Measurements from ENCODE around the gene SGO2.
"Not testable (repeated sequence)": the region's sequence is repeated elsewhere in the genome, so short reads cannot be mapped to it uniquely, and the experiment has no call there.

SGO2 gene

GRCh38 chr2:200595913-200596312 lies 69.9 kb downstream of the SGO2 start:
- DNase-seq: no peak

- DNase-seq: no peak
Observed at GRCh38 chr2:200596774-200597570, 71.0 kb downstream of the SGO2 start.

GRCh38 chr2:200599206-200599605 lies 73.2 kb downstream of the SGO2 start:
- DNase-seq: no peak

GRCh38 chr2:200600549-200601225 lies 74.7 kb downstream of the SGO2 start:
- no peak for DNase-seq

- DNase-seq: no peak
Observed at GRCh38 chr2:200602584-200602983, 76.6 kb downstream of the SGO2 start.

DNA sequence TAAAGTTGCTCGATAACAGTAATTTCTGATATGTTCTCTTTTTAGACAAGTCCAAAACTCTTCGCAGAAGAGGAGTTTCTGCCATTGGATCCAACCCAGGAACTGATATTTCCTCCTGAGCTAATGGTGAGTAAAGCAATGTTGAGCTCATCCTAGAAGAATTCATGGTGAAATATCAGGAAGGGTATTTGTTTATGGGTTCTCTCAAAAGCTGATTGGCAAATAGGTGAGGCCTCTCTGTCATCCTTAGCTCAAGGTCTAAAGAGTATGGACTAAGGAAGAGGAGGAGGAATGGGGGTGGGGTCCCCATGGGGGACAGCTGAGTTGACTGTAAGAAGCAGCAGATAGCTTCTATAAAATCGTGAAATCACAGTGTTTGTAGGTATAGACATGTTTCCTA lies 78.0 kb downstream of the SGO2 start:
- no peak for DNase-seq

DNA sequence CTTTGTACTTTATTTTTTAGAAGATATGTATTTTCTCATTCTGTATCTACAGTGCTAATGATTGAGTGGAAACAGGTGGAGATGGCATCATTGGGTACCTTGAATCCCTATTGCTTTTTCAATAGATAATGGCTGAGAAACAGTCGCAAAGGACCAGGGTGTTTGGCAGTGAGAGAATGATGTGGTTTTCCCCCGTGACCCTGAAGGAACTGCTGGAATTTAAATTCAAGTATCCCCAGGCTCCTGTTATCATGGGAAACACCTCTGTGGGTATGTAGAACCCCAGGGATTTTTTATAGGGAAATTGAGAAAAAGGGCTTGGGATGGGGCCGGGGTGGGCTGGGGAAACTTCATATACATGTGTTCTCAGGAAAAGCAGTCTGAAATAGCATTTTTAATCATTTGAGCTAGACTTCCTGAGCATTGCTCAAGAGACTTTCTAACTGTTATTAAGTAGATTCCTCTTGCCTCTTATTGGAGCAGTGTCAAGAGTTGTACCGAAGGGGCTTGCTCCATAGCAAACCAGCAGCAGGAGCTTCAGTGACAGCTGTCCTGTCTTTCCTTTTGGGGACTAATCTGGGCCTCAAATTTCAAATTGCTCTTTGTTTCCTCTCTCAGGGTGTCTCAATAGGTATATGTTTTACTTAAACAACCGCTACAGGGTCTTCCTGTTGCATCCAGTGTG lies 78.7 kb downstream of the SGO2 start:
- DNase-seq: no peak

- no peak for DNase-seq
Observed at GRCh38 chr2:200608341-200609027, 82.5 kb downstream of the SGO2 start.

DNA sequence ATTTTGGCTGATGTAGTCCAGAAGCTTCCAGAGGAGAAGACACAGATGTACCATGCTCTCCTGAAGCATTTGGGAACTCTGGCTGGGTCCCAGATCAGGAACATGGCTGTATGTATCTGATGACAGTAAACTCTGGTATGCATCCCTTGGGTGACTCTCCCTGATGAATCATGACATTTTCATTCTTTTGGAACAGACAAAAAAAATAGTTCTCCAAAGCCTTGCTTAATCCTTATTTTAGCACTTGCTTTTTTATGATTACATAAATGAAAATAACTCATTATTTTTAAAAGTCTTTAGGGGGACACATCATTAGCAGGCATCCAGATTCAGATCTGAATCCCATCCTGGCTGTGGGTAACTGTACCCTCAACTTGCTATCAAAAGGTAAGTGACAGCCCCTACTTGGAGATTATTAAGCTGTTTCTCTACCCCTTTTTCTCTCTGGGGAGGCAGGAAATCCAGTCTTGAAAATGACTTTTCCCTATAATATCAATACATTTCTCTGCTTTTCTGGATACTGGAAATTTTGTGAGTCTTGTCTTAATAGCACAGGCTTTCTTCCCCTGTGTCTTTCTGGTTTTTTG lies 83.1 kb downstream of the SGO2 start:
- no peak for DNase-seq

GRCh38 chr2:200610217-200610616 lies 84.2 kb downstream of the SGO2 start:
- DNase-seq: not testable (repeated sequence)

DNA sequence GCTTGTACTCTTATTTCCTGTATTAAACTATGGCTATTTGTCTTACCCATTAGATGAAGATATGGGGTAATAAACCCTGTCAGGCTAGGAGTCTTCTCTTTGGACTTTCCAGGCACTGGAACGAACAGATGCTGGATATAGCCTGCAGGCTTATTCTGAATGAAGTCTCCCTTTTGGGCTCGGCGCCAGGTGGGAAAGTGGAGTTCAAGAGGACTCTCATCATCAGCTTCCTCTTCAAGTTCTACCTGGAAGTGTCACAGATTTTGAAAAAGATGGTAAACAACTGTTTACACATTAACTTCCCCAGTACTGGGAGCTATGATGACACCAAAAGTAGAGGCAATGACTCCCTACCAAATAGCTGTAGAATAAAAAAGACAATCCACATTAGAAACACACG lies 87.7 kb downstream of the SGO2 start:
- DNase-seq: no peak

GRCh38 chr2:200614249-200614648 lies 88.2 kb downstream of the SGO2 start:
- no peak for DNase-seq

- DNase-seq: no peak
Observed at GRCh38 chr2:200615247-200615646, 89.2 kb downstream of the SGO2 start.

DNA sequence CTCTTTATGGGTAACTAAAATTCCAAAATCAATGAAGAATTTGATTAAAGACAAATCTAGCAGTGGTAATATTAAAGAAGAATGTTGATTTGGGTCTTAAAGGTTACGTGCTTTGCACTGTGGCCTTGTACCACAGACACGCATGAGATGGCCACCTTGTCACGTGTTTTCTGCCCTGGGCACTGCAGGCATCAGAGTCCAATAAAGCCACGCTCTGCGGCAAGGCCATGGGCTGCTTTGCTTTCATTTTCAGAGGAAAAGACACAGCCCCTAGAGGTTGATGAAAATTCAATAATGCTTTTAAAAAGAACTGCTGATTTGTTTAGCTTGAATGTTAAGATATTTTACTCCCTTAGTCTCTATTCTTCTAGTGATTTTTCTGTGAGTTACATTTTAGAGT lies 90.2 kb downstream of the SGO2 start:
- no peak for DNase-seq

- DNase-seq: no peak
Observed at GRCh38 chr2:200616656-200617055, 90.6 kb downstream of the SGO2 start.

DNA sequence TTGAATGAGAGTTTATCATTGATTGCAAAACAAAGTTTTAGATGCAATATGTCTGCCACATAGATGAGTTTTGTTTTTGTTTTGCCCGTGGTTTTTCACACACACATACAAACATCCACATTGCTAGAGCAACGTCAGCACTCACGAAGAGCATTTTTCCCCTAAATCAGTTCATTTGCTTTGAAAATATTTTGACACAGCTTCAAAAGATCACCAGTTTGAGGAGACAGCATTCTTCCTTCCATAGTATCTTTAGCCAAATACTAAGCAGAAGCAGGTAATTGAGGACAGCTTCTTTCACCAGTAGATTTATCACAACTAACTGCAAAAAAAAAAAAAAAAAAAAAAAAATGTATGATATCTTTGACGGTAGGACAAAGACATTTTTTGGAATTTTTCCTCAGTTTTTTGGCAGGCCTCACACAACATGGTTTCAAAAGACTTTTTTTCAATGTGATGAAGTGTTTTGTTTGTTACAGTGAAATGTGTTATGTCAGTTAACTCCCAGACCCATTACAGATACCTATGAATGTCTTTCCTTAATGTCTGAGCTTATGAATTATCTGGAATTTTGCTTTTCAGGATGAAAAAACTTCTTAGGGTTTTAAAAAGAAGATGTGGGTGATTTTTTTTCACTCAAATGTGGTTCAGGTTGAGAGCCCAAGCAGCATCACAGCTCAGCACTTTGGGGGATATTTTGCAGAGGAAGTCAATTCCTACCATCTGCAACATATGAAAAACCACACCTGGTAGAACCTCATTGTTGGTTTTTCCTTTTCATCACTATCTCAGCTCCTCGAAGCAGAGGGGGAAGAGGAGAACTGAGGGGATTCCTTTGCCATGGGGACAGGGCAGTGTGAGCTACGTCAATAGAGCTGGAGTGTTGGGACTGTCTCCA lies 91.4 kb downstream of the SGO2 start:
- no peak for DNase-seq

GRCh38 chr2:200618054-200618419 lies 92.0 kb downstream of the SGO2 start:
- no peak for DNase-seq

DNA sequence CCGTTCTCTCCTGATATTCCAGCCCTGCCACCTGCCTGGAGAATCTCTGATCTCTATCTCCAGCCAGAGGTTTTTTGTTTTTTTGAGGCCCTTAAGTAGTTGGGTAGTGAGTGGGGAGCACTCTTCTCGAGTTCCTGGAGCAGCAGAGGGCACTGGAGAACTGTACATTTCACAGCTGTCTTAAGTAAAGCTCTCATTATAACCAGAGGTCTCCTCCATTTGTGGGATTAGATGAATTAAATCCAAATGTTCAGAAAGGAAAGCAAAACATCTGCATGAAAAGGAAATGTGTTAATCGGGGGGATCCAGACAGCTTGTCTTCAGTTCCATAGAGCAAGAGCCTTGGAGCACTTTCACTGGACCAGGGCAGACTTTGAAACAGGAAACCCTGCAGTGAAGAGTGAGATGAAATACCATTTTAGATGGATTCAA lies 92.6 kb downstream of the SGO2 start:
- no peak for DNase-seq

DNA sequence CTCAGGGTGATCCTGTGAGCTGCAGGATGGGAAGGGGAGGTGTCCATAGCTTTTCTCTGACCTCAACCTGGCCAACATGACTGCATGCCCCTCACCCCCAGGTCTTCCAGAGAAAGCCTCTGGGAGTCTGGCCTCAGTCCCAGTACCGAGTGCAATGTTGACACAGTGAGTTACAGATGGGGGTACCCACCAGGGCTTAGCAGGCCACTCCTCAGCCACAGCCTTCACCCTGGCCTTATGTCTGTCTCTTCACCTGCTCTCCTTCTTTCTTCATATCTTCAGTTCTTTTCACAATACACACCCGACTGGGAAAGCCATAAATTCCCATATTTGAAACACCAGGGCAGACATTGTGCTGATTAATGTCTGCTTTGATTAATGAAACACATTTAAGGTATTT lies 93.3 kb downstream of the SGO2 start:
- DNase-seq: no peak

GRCh38 chr2:200620606-200621390 lies 94.8 kb downstream of the SGO2 start:
- DNase-seq: no peak

- DNase-seq: no peak
Observed at GRCh38 chr2:200622106-200622505, 96.1 kb downstream of the SGO2 start.

All from NCI-H1105 (cell line).